ENCODE results near the gene CDK15. TPM values are rescaled to one million over a fixed set of nuclear protein-coding genes. Genes with fewer than 3 reads are reported as not detected.

Gene CDK15
- total RNA-seq, 3 donors from 2014 or later (not counting 1 experiment from before 2014, with no cell fraction given), result 0.72 to 2.5 TPM; not detected in 1

GRCh38 chr2:201904538-201905420, 98.4 kb downstream of the CDK15 start:
- no peak for TF ChIP-seq CTCF (IDR thresholded peaks at IDR 0.05)
- Histone ChIP-seq H3K4me1 (ENCODE audit: control insufficient read depth, insufficient read depth, low read length) (peaks cover 5% of the 10 kb centered on the region), H3K27ac (ENCODE audit: low read length) (no peak overlapping the region), H3K36me3 (ENCODE audit: control insufficient read depth, insufficient read depth, low read length) (no peaks in the 10 kb centered on the region), H3K9me3 (ENCODE audit: control insufficient read depth, insufficient read depth, low read length) (no peaks in the 10 kb centered on the region), H3K4me3 (ENCODE audit: low read length) (no peak overlapping the region), H3K27me3 (ENCODE audit: control insufficient read depth, insufficient read depth, low read length) (no peaks in the 10 kb centered on the region)
- no peak overlapping the region for H3K27ac Mint-ChIP-seq
- no peak for ATAC-seq
- intact Hi-C loops (cut with micrococcal nuclease), result no loop called here
- peaks cover 4 to 8% of the 10 kb centered on the region in 2 donors for H3K4me1 Mint-ChIP-seq
- DNase-seq, result no peak
- peaks cover 5 to 6% of the 10 kb centered on the region in 2 donors for H3K27me3 Mint-ChIP-seq (ENCODE audit: low read depth in 2 of 2)
- no peaks in the 10 kb centered on the region for H3K9me3 Mint-ChIP-seq
- WGBS (ENCODE audit: insufficient coverage), result 69% methylated on average over 5 of the region's 5 CpGs
- H3K4me3 Mint-ChIP-seq, result no peak overlapping the region
- H3K36me3 Mint-ChIP-seq, result no peaks in the 10 kb centered on the region

GRCh38 chr2:201906777-201907562, 100.6 kb downstream of the CDK15 start:
- no peak for TF ChIP-seq CTCF (IDR thresholded peaks at IDR 0.05)
- H3K4me1 ChIP-seq (ENCODE audit: control insufficient read depth, insufficient read depth, low read length), result no peaks in the 10 kb centered on the region
- Mint-ChIP-seq H3K27me3 (ENCODE audit: low read depth in 2 of 2) (peaks cover 3 to 5% of the 10 kb centered on the region in 2 donors), H3K4me1 (peaks cover 9 to 14% of the 10 kb centered on the region in 2 donors), H3K36me3 (no peaks in the 10 kb centered on the region), H3K9me3 (no peaks in the 10 kb centered on the region), H3K27ac (no peak overlapping the region), H3K4me3 (no peak overlapping the region)
- ATAC-seq (no peak), DNase-seq (no peak)
- no peak overlapping the region for H3K4me3 ChIP-seq (ENCODE audit: low read length)
- intact Hi-C loops (cut with micrococcal nuclease), result no loop called here
- no peaks in the 10 kb centered on the region for H3K36me3 ChIP-seq (ENCODE audit: control insufficient read depth, insufficient read depth, low read length)
- no peaks in the 10 kb centered on the region for H3K27me3 ChIP-seq (ENCODE audit: control insufficient read depth, insufficient read depth, low read length)
- H3K9me3 ChIP-seq (ENCODE audit: control insufficient read depth, insufficient read depth, low read length), result no peaks in the 10 kb centered on the region
- 74% methylated on average over 10 of the region's 10 CpGs for WGBS (ENCODE audit: insufficient coverage)
- no peak overlapping the region for H3K27ac ChIP-seq (ENCODE audit: low read length)

- no peak overlapping the region for H3K27ac Mint-ChIP-seq
- H3K9me3 Mint-ChIP-seq, result no peaks in the 10 kb centered on the region
- intact Hi-C loops (cut with micrococcal nuclease), result no loop called here
- Histone ChIP-seq H3K27me3 (ENCODE audit: control insufficient read depth, insufficient read depth, low read length) (no peaks in the 10 kb centered on the region), H3K9me3 (ENCODE audit: control insufficient read depth, insufficient read depth, low read length) (no peaks in the 10 kb centered on the region), H3K27ac (ENCODE audit: low read length) (no peak overlapping the region), H3K4me1 (ENCODE audit: control insufficient read depth, insufficient read depth, low read length) (no peaks in the 10 kb centered on the region), H3K36me3 (ENCODE audit: control insufficient read depth, insufficient read depth, low read length) (no peaks in the 10 kb centered on the region), H3K4me3 (ENCODE audit: low read length) (no peak overlapping the region)
- H3K4me3 Mint-ChIP-seq, result no peak overlapping the region
- WGBS (ENCODE audit: insufficient coverage), result 95% methylated on average over 4 of the region's 4 CpGs
- peaks cover 3 to 5% of the 10 kb centered on the region in 2 donors for H3K27me3 Mint-ChIP-seq (ENCODE audit: low read depth in 2 of 2)
- H3K4me1 Mint-ChIP-seq, result peaks cover 9 to 14% of the 10 kb centered on the region in 2 donors
- DNase-seq, result no peak
- no peak for TF ChIP-seq CTCF (IDR thresholded peaks at IDR 0.05)
- ATAC-seq, result no peak
- no peaks in the 10 kb centered on the region for H3K36me3 Mint-ChIP-seq
These were observed 101.2 kb downstream of the CDK15 start for GRCh38 chr2:201907563-201907881.

Data from natural killer cell (primary cell).